Femur (tissue), 1 donor: ENCODE measurements around the gene SLC22A3.
A peak's percentile ranks its signal among the peaks of the same experiment; 100 is the strongest.
"Not testable (repeated sequence)": the region's sequence is repeated elsewhere in the genome, so short reads cannot be mapped to it uniquely, and the experiment has no call there.

Source experiments
- DNase-seq: peaks from one replicate; pipeline ENCODE4 v3.0.0-alpha.2; 2017

SLC22A3 gene

GRCh38 chr6:160348223-160349019, at the start of gene SLC22A3:
Gene SLC22A3 (plus strand): TSS chr6:160348378. CDS start chr6:160348420, 42 bp downstream.
- DNase-seq: peak; percentile 57

GRCh38 chr6:160299559-160299958, 48.6 kb upstream of the SLC22A3 start:
- no peak for DNase-seq

GRCh38 chr6:160300076-160300695, 48.0 kb upstream of the SLC22A3 start:
- DNase-seq: no peak

GRCh38 chr6:160301339-160301738, 46.8 kb upstream of the SLC22A3 start:
- DNase-seq: peak; percentile 42

GRCh38 chr6:160302431-160303082, 45.6 kb upstream of the SLC22A3 start:
- DNase-seq: not testable (repeated sequence)

- DNase-seq: no peak
Observed at GRCh38 chr6:160303806-160304205, 44.4 kb upstream of the SLC22A3 start.

- no peak for DNase-seq
Observed at GRCh38 chr6:160305926-160306713, 42.1 kb upstream of the SLC22A3 start.

GRCh38 chr6:160309718-160310117, 38.5 kb upstream of the SLC22A3 start:
- no peak for DNase-seq

- DNase-seq: no peak
Observed at GRCh38 chr6:160312900-160313299, 35.3 kb upstream of the SLC22A3 start.

- DNase-seq: no peak
Observed at GRCh38 chr6:160315310-160315709, 32.9 kb upstream of the SLC22A3 start.

GRCh38 chr6:160316261-160316660, 31.9 kb upstream of the SLC22A3 start:
- no peak for DNase-seq

GRCh38 chr6:160319246-160319645, 28.9 kb upstream of the SLC22A3 start:
- DNase-seq: no peak

- no peak for DNase-seq
Observed at GRCh38 chr6:160321729-160322505, 26.3 kb upstream of the SLC22A3 start.

GRCh38 chr6:160327981-160328380, 20.2 kb upstream of the SLC22A3 start:
- DNase-seq: no peak

GRCh38 chr6:160328447-160328846, 19.7 kb upstream of the SLC22A3 start:
- DNase-seq: no peak

GRCh38 chr6:160329188-160329587, 19.0 kb upstream of the SLC22A3 start:
- DNase-seq: no peak

GRCh38 chr6:160330619-160331018, 17.6 kb upstream of the SLC22A3 start:
- DNase-seq: no peak

GRCh38 chr6:160331204-160331603, 17.0 kb upstream of the SLC22A3 start:
- no peak for DNase-seq

- no peak for DNase-seq
Observed at GRCh38 chr6:160331753-160332152, 16.4 kb upstream of the SLC22A3 start.

GRCh38 chr6:160333101-160333500, 15.1 kb upstream of the SLC22A3 start:
- DNase-seq: no peak

GRCh38 chr6:160333841-160334240, 14.3 kb upstream of the SLC22A3 start:
- no peak for DNase-seq

- no peak for DNase-seq
Observed at GRCh38 chr6:160336200-160336599, 12.0 kb upstream of the SLC22A3 start.
